Hematopoietic multipotent progenitor cell treated with erythropoietin and hydrocortisone succinate and interleukin-3 and kit ligand, for 15 days (in vitro differentiated cells): Measurements from ENCODE around the gene NCBP2.

Experiments used
- DNase-seq: peaks from one replicate; pipeline ENCODE4 v3.0.0-alpha.2; 2015; ENCODE audit warnings: low spot score

Gene NCBP2

DNA sequence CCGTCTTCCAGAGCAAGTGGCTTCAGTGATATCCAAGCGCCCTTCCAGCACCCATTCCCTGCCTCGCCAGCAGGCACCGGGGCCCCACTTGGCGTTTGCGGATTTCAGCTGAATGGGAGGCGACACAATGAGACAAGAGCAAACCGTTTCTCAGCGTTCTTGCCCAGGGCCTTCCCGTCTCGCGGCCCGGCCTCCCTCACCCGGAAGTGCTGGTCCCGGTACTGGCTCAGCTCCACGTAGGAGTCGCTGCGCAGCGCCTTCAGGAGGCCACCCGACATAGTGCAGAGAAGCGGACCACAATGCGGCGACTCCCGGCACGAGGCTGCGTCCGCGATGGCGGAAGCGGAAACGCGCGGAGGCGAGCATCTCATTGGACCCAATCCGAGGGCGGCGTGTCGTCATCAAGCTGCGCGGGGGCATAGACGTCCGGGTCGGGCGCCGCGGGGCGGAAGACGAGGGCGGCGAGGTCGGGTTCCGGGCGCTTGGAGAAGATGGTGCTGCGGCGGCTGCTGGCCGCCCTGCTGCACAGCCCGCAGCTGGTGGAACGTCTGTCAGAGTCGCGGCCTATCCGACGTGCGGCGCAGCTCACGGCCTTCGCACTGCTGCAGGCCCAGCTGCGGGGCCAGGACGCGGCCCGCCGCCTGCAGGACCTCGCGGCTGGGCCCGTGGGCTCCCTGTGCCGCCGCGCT lies at the start of gene NCBP2:
Gene NCBP2 (minus strand): TSS at position 303 of the 689 bp plus-strand sequence. CDS start 25 bp downstream, at position 278.
- peak; percentile 98 for DNase-seq

DNA sequence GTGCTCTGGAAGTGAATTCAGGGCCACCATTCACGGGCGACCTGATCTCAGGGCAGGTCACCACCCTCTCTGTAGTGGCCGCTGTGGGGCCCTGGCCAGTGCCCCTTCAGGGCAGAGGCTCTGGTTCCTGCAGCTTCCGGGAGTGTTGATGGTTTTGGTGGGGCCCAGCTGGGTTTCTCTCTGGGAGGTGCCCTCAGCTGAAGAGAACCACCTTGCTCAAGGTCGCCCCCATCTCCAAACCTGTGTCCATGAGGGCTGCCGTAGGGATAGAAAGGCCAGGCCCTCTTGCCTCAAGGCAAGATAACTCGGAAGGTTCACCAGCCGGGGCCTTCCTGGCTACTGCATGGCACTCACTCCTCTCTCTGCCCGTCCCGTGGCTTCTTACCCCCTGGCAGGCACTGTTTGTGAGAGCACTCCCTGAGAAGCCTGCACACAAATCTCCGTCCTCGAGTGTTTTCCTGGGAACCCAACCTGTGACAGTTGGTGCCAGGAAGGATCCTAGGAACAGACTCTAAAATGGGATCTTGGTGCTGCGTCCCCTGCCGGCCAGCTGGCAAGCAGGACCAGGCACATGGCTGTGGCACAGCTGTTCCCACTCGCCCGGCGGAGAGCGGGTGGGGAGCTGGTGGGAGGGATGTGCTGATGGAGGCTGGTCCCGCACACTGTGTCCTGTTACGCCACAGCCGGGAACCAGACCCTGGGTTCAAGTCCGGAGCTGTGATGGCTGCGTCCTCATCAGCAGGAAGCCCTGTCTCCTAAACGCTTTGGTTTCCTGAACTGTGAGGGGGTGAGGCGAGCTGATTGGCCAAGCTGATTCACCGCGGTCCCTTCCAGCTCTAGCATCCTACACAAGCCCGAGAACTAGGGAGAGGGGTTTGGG lies 49.5 kb upstream of the NCBP2 start:
- no peak for DNase-seq

DNA sequence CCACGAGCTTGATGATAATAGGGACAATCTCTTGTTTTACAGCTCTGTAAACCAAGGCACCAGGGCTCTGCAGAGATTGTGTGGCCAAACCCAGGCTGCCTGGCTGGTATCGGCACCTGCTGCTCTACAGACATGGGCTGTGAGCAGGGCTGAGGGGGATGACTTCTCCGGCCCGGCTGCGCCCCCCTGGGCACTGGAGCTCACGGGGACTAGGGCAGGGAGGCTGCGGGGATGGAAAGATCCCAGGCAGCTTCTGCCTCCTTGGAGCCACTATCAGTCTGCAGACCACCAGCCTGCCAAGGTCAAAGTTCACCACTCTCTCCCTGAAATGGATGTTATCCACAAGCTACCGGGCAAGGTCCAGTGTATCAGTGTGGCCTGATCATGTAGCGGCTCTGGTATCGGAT lies 48.3 kb upstream of the NCBP2 start:
- no peak for DNase-seq

DNA sequence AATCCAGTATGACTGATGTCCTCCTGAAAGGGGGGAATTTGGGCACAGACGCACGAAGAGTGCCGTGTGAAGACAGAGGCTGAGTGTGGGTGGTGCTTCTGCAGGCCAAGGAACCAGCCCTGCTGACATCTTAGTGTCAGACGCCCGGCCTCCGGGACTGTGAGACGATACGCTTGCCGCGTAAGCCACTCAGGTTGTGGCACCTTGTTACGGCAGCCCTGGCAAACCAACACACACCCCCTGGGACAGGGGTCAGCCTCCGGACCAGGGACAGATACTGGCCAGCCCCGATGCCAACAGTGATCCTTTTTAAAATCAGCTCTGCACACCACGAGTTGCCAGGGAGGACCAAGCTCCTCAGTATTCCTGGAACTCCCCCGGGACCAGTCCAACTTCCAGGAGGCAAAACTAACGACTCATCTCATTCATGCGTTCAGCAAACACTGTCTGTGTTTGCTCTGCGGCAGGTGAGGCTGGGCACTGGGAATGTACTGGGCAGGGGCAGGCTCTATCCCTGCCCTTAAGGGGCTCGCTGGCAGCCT lies 47.5 kb upstream of the NCBP2 start:
- no peak for DNase-seq

DNA sequence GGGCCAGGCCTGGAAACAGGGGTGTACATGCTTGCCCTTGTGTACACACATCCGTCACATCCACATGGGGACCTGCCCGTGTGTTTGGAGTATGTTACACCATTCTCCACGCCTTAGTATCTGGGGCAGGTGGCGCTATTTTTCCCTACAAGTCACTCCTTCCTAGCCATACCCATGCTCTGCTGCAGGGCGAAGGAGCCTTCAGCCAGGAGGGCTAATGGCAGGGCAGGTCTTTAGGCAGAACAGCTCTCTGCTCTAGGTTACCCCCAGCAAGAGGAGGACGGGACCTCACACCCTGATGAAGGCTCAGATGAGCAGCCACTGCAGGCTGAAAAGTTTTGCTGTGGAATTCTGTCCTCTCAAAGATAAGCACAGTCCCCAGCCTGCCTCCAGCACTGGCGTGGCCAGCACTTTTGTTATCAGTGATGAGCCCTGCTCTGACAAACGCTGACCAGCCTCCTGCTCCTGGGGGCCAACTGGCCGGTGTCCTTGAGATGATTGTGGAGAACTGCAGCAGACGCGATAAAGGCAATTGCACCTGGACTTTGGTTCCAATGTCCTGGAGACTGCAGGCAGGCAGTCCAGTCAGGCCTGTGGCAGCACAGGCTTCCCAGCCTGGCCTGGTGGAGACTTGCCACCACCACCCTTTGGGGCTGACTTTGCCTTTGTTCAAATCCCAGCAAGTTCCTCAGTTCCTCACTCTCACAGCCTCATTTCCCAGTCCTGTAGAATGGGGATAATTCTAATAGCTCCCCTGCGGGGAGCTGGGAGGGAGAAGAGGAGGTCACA lies 46.1 kb upstream of the NCBP2 start:
- no peak for DNase-seq

DNA sequence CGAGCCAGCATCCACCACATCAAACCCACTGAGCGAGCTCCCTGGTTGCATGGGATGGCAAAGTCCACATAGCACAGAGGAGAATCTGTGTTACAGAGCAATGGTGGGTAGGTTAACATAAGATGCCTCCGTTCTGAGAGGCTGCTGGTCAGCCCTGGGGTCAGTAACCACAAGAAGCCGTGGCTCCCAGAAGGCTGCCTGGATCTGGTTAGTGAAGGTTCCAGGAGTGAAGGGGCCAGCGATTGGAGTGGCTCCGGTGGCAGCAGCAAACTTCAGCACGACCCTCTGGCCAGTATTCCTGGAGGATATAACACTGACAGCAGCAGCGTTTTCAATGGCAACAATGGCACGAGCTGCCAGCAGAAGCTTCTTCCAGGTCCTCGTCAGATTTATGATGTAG lies 44.7 kb upstream of the NCBP2 start:
- DNase-seq: no peak

DNA sequence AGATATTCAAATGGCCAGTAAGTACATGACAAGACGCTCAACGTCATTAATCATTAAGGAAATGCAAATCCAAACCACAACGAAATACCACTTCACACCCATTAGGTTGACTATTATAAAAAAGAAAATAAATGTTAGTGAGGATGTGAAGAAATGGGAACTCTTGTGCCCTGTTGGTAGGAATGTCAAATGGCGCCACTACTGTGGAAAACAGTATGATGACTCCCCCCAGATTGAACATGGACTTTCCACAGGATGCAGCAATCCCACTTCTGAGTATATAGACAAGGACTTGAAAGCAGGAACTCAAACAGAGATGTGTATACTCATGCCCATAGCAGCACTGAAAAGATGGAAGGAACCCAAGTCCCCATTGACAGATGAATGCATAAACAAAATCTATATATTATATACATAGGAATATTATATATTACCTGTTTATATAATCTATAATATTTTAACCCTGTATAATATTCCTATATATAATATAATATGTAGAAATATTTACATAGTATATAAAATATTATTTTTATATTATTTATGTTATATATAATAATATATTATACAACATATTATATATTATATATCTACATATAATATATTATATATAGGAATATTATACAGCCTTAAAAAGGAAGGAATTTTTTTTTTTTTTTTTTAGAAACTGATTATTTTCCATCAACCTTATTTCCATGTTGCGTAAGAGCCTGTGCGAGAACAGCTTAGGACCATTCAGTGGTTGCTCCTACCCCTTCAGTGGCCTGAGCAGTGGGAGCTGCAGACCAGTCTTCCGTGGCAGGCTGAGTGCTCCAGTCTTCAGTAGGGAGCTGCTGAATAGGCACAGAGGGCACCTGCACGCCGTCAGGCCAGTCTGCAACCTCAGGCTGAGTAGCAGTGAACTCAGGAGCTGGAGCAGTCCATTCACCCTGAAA lies 43.9 kb upstream of the NCBP2 start:
- DNase-seq: no peak

DNA sequence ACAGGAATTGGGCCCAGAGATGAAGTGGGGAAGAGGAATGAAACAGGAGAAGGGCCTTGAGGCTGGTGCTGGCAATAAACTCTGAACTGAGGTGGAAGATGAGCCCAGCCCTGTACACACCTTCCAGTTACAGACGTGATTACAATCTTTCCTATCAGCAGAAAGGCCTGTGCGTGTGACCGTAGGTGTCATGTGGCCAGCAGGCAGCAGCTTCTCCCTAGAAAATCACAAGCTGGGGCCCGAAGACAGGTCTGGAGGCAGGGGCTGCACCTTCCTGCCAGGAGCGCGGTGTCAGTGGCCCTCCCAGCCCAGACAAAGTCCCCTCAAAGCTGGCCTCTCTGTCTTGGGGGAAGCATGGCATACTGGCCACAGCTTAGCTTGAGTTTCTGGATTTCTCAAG lies 43.0 kb upstream of the NCBP2 start:
- DNase-seq: no peak

DNA sequence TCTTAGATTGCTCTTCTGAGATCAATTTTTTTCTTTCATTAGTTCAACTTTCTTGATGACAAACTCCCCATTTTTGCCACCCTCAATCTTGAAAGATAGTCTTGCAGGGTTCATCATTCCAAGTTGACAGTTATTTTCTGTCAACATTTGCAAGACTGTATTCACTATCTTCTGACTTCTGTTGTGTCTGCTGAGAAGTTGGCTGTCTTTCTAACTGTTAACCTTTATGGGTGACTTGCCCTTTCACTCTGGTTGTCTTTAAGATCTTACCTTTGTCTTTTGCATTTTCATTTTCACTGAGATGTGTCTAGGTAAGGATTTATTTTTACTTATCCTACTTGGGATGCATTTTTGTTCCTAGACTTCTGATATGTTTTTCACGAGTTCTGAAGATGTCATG lies 40.9 kb upstream of the NCBP2 start:
- no peak for DNase-seq

DNA sequence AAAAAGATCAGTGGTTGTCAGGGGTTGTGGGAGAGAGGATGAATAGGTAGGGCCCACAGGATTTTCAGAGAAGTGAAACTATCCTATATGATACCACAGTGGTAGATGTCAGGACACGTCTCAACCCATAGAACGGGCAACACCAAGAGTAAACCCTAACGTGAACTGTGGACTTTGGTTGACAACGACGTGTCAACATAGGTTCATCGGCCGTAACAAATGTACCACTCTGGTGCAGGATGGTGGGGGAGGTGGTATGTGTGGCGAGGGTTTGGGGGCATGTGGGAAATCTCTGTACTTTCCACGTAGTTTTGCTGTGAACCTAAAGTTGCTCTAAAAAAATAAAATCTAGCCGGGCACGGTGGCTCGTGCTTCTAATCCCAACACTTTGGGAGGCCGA lies 39.3 kb upstream of the NCBP2 start:
- DNase-seq: no peak

DNA sequence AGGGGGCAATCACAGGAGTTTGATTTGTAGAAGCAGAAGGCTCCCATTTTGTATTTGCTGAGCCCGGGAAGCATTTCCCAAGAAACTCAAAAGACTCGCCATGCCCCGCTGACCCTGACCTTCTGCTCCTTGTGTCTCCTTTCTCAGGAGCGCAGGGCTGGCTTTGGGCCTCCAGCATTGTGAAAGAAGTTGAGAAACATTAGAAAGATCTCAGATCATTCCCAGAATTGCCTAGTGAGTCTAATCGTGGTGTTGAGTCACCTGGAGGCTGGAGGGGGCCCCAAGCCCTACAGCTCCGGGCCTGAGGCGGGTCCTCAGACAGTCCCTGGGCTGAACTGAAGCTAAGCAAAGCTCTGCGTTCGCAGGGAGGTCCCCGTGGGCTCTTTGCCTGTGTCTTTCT lies 37.2 kb upstream of the NCBP2 start:
- no peak for DNase-seq

DNA sequence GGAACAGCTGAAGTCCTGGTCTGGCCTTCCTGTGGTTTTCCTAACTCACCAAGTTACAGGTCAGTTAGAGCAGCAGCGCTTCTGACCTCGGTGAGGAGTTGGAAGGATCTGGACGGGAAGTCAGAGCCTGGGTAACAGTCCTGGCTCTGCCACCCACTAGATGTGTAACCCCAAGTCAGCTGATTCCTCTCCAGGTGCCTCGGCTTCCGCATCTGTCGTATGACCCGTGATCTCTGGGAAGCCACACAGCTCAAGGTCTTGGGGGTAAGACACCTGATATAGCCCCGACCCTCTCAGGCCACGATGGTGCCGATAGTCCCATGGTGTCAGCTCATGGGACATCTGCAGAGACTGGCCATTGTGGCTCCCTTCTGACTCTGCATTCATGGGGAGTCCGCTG lies 34.6 kb upstream of the NCBP2 start:
- no peak for DNase-seq

DNA sequence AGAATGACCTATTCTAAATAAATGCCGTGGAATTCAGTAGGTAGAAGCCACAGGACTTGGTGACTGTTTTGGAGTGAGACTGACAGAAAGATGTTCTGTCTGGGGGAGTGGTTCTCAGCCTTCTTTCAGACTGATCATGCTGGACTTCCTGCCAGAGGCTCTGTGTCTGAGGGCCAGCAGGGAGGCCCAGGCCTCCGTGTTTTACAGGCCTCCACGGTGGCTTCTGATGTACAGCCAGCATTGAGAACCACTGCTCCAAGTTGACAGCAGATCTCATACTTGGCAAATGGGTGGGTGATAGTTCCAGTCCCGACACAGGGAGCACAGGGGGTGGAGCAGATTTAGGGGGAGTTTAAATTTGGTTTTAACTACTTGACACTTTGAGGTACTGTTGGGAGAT lies 33.0 kb upstream of the NCBP2 start:
- no peak for DNase-seq

DNA sequence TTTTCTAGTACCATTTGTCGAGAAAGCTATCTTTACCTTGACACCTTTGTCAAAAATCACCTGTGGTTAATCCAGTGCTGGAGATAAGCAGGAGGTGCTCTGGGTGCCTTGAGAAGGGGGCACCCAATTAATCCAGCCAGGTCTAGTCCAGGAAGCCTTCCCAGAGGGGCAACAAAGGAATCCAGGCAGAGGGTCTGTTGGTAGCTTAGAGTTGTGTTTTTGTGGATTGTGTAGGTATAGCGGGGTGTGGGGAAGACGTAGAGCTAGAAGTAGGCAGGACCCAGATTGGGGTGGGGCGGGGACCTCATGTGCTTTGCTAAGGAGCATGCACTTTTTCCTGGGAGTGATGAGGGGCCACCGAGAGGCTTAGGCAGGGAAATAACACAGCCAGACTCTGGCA lies 32.3 kb upstream of the NCBP2 start:
- DNase-seq: no peak

DNA sequence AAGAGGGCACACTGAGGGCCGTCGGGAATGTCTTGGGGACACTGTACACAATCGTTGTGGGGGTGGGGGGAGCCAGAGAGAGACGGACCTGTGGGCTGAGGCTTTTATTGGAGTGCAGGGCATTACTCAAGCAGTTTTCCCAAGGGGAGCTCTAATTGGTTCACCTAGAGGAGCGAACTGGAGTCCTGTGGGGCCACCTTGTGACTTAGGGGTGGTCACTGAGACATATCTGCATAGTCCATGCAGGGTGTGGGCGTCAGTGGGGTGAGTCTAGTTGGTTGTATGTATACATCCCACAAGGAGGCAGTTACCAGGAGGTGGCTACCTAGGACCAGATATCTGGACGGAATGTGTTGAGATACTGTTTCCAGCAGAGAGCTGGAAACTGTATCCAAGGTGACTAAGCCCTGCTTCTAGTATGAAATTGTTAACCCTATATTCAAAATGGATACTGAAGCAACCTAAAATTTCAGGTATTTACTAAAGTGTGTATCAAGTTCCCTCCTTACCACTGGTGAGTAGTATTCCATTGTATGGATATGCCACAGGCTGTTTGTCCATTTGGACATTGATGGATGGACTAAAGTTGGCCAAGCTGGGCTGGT lies 28.9 kb upstream of the NCBP2 start:
- peak; percentile 53 for DNase-seq

DNA sequence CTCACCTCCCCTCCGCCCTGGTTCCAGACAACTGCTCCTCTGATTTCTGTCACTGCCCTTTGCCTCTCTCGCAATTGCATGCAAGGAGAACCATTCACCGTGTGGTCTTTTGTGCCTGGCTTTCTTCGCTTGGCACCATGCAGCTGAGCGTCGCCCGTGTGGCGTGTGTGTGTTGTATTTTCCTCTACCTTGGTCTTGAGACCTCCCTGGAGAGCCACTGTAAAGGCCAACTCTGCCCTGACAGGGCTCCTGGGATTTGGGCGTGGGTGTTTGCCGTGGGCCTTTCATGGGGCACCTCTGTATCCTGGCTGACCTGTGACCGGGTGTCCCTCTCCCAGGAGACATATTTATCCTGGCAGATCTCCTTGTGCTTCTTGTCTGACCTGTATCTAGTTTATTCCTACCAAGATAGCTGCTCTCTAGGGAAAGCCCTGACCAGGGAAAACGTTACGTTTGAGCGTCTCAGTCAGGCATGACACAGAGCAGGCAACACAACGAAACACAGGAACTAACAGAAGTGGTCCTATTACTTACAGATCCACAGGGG lies 28.3 kb upstream of the NCBP2 start:
- DNase-seq: no peak

DNA sequence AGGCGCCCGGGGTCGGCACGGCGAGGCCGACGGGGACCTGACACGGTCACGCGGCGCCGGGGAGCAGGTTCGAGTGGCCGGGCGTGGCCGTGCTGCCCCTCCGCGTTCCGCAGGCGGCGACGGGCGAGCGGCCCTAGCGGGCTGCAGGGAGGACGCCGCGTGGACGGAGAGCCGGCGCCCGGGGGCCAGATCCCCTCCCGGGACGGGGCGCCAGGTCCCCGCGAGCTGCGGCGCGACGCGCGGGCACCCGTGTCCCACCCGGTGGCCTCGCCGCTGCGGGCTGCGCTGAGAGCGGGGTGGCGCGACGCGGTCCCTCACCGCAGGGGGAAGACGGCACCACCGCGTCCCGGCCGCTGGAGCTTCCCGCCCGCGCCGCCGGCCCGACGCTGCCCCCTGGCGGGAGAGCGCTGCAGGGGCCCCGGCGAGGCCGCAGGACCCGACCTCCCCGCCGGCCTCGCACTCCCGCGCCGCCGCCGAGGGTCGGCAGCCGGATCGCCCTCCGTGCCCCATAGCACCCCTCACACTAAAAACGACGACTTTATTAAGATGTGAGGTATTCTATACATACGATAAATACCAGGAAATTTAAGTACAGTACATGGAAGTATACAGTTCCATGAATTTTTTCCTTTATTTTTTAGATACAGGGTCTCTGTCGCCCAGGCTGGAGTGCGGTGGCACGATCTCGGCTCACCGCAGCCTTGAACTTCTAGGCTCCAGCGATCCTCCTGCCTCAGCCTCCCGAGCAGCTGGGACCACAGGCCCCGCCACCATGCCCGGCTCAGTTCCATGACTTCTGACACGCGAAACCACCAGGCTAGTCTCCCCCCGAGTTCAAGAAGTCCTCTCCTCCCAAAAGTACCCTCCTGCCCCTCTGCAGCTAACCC lies 27.6 kb upstream of the NCBP2 start:
- peak; percentile 72 for DNase-seq

DNA sequence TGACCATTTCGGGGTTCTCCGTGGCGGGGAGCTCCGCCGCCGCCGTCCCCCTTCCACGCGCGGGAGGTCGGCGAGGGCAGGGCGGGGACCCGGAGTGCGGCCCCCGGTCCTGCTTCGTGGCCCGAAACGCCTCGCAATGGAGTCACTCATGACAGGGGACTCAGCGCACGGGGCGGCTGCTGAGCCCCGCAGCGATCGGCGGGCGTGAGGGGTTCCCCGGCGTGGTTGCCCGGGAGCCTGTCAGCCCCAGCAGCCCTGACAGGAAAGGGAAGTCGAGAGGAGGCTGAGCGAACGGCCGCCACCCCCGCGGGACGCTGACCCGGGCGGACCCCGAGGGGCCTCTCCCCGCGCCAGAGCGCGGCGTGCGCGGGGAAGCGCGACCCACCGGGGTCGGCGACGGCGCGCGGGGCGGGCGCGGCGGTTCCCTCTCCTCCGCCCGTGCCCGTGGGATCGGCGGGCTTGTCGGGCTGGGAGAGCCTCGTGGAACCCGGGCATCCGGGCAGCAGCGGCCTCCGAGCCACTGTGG lies 26.9 kb upstream of the NCBP2 start:
- peak; percentile 15 for DNase-seq
